Measurements from ENCODE around the gene S100A10. TPM values are rescaled to one million over a fixed set of nuclear protein-coding genes. Genes with fewer than 3 reads are reported as not detected.

The S100A10 gene
- total RNA-seq, 1 donor from 2014 or later: 219 TPM

DNA sequence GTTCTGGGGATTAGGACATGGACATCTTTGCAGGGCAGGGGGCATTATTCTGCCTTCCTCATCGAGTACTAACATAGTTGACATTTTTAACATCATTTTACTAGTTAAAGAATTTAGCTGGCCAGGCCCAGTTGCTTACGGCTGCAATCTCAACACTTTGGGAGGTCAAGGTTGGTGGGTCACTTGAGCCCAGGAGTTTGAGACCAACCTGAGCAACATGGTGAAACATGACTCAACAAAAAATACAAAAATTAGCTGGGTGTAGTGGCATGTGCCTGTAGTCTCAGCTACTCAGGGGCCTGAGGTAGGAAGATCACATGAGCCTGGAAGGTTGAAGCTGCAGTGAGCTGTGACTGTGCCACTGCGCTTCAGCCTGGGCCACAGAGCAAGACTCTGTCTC is 54.5 kb downstream of the S100A10 start:
- no peaks in the 10 kb centered on the region for H3K36me3 Mint-ChIP-seq
- no peak for DNase-seq (ENCODE audit: low spot score in 2 of 2, unreplicated experiment in 2 of 2)
- H3K4me1 Mint-ChIP-seq: peaks cover 35% of the 10 kb centered on the region
- H3K27ac Mint-ChIP-seq: no peak overlapping the region
- H3K27me3 Mint-ChIP-seq (ENCODE audit: low read depth): no peaks in the 10 kb centered on the region
- TF ChIP-seq, protein P1, sequence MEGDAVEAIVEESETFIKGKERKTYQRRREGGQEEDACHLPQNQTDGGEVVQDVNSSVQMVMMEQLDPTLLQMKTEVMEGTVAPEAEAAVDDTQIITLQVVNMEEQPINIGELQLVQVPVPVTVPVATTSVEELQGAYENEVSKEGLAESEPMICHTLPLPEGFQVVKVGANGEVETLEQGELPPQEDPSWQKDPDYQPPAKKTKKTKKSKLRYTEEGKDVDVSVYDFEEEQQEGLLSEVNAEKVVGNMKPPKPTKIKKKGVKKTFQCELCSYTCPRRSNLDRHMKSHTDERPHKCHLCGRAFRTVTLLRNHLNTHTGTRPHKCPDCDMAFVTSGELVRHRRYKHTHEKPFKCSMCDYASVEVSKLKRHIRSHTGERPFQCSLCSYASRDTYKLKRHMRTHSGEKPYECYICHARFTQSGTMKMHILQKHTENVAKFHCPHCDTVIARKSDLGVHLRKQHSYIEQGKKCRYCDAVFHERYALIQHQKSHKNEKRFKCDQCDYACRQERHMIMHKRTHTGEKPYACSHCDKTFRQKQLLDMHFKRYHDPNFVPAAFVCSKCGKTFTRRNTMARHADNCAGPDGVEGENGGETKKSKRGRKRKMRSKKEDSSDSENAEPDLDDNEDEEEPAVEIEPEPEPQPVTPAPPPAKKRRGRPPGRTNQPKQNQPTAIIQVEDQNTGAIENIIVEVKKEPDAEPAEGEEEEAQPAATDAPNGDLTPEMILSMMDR (IDR thresholded peaks at IDR 0.05; ENCODE audit: unreplicated experiment): no peak
- H3K9me3 Mint-ChIP-seq: no peaks in the 10 kb centered on the region
- H3K4me3 Mint-ChIP-seq: no peak overlapping the region

DNA sequence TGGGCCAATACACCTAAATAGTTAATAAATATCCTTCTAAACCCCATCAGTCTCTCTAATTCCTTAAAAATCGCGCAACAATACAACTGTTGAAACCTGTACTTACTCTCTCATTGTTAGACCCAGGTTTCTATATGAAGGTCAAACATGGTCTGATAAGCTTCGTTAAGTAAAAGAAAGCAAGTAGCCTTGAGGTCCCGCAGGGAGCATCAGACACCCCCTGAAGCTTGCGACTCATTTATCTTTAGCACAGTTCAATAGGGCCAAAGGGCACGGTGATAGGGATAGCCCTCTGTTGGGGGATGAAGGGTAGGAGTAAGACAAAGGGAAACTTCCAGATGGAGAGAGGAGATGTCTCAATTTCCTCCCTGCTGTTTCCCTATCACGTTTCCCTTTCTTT is 57.0 kb downstream of the S100A10 start:
- Mint-ChIP-seq H3K36me3 (no peaks in the 10 kb centered on the region), H3K4me3 (no peak overlapping the region), H3K4me1 (peaks cover 36% of the 10 kb centered on the region), H3K27ac (peak overlapping the region; percentile 10), H3K27me3 (ENCODE audit: low read depth) (no peaks in the 10 kb centered on the region), H3K9me3 (no peaks in the 10 kb centered on the region)
- TF ChIP-seq, protein P1 (IDR thresholded peaks at IDR 0.05; ENCODE audit: unreplicated experiment): no peak
- no peak for DNase-seq (ENCODE audit: low spot score in 2 of 2, unreplicated experiment in 2 of 2)

DNA sequence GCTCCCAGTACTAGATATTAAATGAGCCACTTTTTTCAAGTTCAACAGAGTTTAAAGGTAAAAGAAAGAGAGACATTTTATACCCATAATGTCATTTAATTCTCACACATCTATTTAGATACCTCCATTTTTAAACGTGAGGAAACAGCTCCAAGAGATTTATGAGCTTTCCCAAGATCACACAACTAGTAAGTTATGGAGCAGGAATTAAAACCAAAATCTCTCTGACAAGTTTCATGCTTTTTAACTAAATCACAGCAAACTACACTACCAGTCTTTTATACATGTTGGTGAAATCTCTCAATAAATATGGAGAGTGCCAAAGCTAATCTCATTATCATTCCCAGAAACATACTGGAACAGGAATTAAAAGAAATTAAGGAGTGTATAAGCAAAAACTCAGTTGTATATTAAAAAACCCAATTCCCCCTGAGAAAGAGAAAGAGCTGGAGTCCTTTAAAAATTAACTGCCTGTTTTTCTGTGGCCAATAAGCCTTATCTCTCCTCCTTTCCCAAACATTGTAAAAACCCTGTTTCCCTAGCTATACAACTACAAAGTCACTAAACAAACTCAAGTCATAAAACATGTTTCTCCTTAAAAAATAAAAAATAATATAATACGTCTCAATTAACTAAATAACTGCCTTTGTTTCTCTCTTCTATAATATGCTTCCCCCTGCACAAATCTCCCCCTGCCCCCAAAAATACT is 57.6 kb downstream of the S100A10 start:
- no peak overlapping the region for H3K4me3 Mint-ChIP-seq

DNA sequence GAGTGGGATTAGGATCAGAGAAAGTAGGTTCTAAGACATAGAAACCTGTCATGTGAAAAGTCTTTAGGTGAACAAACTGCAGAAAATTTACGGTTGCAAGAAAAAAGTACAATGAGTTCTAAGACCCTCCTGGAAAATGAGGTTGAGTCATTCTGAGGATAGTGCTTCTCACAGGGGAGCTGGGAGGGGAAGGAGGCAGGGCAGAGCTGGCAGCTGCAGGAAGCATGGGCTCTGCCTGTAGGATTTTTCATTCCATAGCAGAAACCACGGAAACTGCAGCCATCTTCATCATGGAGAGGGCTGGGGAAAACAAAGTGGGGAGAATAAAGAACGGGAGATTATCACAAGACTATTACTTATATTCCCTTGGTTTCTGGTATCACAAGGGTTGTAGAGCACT is 58.5 kb downstream of the S100A10 start:
- peaks cover 23% of the 10 kb centered on the region for H3K4me1 Mint-ChIP-seq
- peaks cover 6% of the 10 kb centered on the region for H3K9me3 Mint-ChIP-seq
- no peaks in the 10 kb centered on the region for H3K36me3 Mint-ChIP-seq
- no peak for DNase-seq (ENCODE audit: low spot score in 2 of 2, unreplicated experiment in 2 of 2)
- H3K27ac Mint-ChIP-seq: peak overlapping the region; percentile 68
- H3K27me3 Mint-ChIP-seq (ENCODE audit: low read depth): no peaks in the 10 kb centered on the region
- no peak overlapping the region for H3K4me3 Mint-ChIP-seq
- TF ChIP-seq, protein P1 (IDR thresholded peaks at IDR 0.05; ENCODE audit: unreplicated experiment): no peak

More for the DNA sequence above, 57.6 kb downstream of the S100A10 start:
- DNase-seq (ENCODE audit: low spot score in 2 of 2, unreplicated experiment in 2 of 2): no peak
- peak overlapping the region; percentile 69 for H3K27ac Mint-ChIP-seq
- H3K36me3 Mint-ChIP-seq: no peaks in the 10 kb centered on the region
- TF ChIP-seq, protein P1 (IDR thresholded peaks at IDR 0.05; ENCODE audit: unreplicated experiment): no peak
- peaks cover under 1% of the 10 kb centered on the region for H3K9me3 Mint-ChIP-seq
- H3K4me1 Mint-ChIP-seq: peaks cover 30% of the 10 kb centered on the region
- no peaks in the 10 kb centered on the region for H3K27me3 Mint-ChIP-seq (ENCODE audit: low read depth)

DNA sequence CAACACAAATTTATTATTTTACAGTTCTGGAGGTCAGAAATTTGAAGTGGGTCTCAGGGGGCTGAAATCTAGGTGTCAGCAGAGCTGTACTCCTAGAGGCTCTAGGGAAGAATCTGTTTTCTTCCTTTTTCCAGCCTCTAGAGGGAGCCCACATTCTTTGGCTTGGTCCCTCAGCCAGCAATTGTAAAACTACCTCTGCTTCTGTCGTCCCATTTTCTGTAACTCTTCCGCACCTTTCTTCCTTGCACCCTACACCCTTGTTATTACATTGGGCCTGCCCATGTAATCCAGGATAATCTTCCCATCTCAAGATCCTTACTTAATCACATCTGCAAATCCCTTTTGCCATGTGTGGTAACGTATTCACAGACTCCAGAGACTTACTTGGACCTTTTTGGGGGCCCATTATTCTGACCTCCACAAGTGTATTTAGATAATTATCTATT is 59.6 kb downstream of the S100A10 start:
- Mint-ChIP-seq H3K4me1 (peaks cover 23% of the 10 kb centered on the region), H3K4me3 (no peak overlapping the region), H3K36me3 (no peaks in the 10 kb centered on the region), H3K27ac (peak overlapping the region; percentile 26), H3K27me3 (ENCODE audit: low read depth) (no peaks in the 10 kb centered on the region), H3K9me3 (peaks cover 9% of the 10 kb centered on the region)
- TF ChIP-seq, protein P1 (IDR thresholded peaks at IDR 0.05; ENCODE audit: unreplicated experiment): peak; percentile 70
- DNase-seq (ENCODE audit: low spot score in 2 of 2, unreplicated experiment in 2 of 2): no peak

Other genes starting within 250 kb of the S100A10 start
- gene MRPL9, start 230.4 kb downstream of the S100A10 start, total RNA-seq: 70.6 to 73.1 TPM (median 72.0 TPM) in 3 replicates
- gene TDRKH, start 203.4 kb downstream of the S100A10 start, total RNA-seq: 8.2 to 9.9 TPM (median 8.4 TPM) in 3 replicates
- not detected in 3 replicates for gene LINGO4, start 188.4 kb downstream of the S100A10 start, total RNA-seq
- not detected in 3 replicates for gene RORC, start 162.1 kb downstream of the S100A10 start, total RNA-seq
- gene C2CD4D, start 154.0 kb downstream of the S100A10 start, total RNA-seq: 0.38 to 0.65 TPM (median 0.53 TPM) in 3 replicates
- gene THEM5, start 140.1 kb downstream of the S100A10 start, total RNA-seq: not detected in 3 replicates
- 23.3 to 24.3 TPM (median 24.1 TPM) in 3 replicates for gene THEM4, start 84.3 kb downstream of the S100A10 start, total RNA-seq
- gene S100A11, start 43.1 kb upstream of the S100A10 start, total RNA-seq: 351 to 373 TPM (median 358 TPM) in 3 replicates
- gene TCHHL1, start 95.2 kb upstream of the S100A10 start, total RNA-seq: not detected in 3 replicates
- gene TCHH, start 121.6 kb upstream of the S100A10 start, total RNA-seq: not detected in 3 replicates
- gene RPTN, start 165.4 kb upstream of the S100A10 start, total RNA-seq: not detected in 3 replicates
- not detected in 3 replicates for gene HRNR, start 230.3 kb upstream of the S100A10 start, total RNA-seq